ENCODE data around the gene LRP5.

LRP5 gene

DNA sequence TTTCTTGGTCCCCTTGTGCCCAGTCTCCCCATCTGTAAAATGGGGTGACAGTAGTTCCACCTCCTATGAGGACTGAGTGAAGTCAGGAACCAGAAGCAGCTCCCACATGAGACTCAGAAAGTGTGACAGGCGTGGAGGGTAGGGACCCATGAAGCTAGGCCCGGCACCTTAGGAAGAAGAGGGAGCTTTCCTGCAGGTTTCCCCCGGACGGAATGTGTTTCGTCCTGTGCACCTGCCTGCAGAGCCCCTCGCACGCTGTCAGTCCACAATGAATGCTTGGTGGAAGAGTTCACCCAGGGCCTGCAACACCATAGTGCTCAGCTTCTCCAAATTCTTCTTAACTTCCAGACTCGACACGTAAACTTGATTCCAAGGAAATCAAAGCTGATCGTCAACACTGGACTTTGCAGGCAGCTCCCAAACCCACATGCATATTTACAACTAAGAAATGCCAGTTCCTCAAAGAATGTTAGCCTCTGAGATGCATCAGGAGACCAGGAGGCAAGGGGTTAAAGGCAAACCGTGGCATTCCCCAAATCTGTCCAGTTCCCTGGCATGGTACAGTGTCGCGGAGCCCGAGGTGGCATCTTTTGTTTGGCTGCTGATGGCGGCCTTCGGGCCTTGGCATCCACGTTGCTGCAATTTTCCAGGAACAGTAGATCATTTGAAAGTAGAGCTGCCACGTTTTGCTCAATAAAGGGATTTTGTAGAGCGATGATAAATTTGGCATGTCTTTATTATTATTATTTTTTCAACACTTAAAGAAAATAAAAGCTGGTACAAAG, 15.4 kb downstream of the LRP5 start:
- Histone ChIP-seq H3K36me3 (no peaks in the 10 kb centered on the region), H3K27ac (no peak overlapping the region), H3K4me3 (ENCODE audit: low read depth in 1 of 2, low read length in 1 of 2) (no peak overlapping the region), H3K27me3 (peaks cover 8% of the 10 kb centered on the region), H3K4me1 (ENCODE audit: control insufficient read depth in 1 of 2, insufficient read depth in 1 of 2, low read depth in 1 of 2, low read length in 1 of 2) (peaks cover 33 to 37% of the 10 kb centered on the region in 2 experiments), H3K9me3 (no peaks in the 10 kb centered on the region)
- TF ChIP-seq, protein P1, sequence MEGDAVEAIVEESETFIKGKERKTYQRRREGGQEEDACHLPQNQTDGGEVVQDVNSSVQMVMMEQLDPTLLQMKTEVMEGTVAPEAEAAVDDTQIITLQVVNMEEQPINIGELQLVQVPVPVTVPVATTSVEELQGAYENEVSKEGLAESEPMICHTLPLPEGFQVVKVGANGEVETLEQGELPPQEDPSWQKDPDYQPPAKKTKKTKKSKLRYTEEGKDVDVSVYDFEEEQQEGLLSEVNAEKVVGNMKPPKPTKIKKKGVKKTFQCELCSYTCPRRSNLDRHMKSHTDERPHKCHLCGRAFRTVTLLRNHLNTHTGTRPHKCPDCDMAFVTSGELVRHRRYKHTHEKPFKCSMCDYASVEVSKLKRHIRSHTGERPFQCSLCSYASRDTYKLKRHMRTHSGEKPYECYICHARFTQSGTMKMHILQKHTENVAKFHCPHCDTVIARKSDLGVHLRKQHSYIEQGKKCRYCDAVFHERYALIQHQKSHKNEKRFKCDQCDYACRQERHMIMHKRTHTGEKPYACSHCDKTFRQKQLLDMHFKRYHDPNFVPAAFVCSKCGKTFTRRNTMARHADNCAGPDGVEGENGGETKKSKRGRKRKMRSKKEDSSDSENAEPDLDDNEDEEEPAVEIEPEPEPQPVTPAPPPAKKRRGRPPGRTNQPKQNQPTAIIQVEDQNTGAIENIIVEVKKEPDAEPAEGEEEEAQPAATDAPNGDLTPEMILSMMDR (IDR thresholded peaks at IDR 0.05): no peak

DNA sequence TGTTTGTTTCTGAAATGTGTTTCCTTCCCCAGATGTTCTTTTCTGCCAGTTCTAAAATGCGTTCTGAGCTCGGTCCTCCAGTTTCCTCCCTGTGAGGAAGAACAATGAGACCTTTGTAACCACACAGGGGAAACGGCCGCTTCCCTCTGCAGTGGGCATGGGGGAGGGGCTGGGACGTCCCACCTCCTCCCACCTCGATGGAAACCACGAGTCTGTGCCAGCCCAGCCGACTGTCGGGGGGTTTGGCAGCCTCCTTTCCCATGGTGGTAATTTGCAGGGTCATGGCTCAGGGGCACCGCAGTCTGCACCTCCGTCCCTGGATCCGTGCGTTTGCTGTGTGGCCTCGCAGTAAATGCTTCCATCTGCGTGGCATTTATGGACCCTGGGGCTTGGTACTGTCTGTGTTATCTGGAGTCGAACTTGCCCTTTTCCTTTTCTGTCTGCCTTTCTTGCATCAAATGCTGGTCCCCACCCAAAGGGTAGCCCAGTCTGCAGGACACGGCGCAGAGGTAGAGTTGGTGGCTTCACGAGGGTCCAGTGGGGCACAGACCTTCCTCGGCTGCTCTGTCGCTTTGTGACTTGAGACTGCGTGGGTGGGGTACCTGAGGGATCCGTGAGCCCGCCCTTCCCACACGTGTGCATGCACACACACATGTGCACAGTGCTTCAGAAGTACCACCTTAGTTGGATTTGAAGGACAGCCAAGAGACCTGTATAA, 16.1 kb downstream of the LRP5 start:
- peaks cover 8% of the 10 kb centered on the region for H3K27me3 ChIP-seq
- TF ChIP-seq, protein P1 (IDR thresholded peaks at IDR 0.05): no peak
- peaks cover 33 to 37% of the 10 kb centered on the region in 2 experiments for H3K4me1 ChIP-seq (ENCODE audit: control insufficient read depth in 1 of 2, insufficient read depth in 1 of 2, low read depth in 1 of 2, low read length in 1 of 2)
- no peaks in the 10 kb centered on the region for H3K36me3 ChIP-seq
- H3K9me3 ChIP-seq: no peaks in the 10 kb centered on the region
- no peak overlapping the region for H3K27ac ChIP-seq
- no peak overlapping the region for H3K4me3 ChIP-seq (ENCODE audit: low read depth in 1 of 2, low read length in 1 of 2)

DNA sequence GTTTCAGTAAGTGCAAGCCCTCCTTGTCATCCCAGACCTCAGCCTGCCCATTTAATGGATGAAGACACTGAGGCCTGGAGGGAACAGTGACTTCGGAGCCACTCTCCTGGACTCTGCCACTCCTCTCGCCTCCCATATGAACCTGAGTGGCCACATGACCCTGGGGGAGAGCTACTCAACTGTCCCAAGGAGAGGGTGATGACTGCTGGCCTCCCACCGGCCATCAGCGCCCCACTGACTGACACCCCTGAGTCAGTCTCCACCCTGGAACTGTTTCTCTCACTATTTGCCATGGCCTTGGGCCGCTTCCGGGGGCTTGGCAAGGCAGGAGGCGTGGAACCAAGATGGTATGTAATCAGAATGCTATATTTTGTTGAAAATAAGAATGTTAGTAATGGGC, 17.1 kb downstream of the LRP5 start:
- Histone ChIP-seq H3K27ac (no peak overlapping the region), H3K4me1 (ENCODE audit: control insufficient read depth in 1 of 2, insufficient read depth in 1 of 2, low read depth in 1 of 2, low read length in 1 of 2) (peaks cover 33 to 37% of the 10 kb centered on the region in 2 experiments), H3K27me3 (peaks cover 8% of the 10 kb centered on the region), H3K9me3 (no peaks in the 10 kb centered on the region), H3K4me3 (ENCODE audit: low read depth in 1 of 2, low read length in 1 of 2) (no peak overlapping the region), H3K36me3 (no peaks in the 10 kb centered on the region)
- TF ChIP-seq, protein P1 (IDR thresholded peaks at IDR 0.05): no peak

DNA sequence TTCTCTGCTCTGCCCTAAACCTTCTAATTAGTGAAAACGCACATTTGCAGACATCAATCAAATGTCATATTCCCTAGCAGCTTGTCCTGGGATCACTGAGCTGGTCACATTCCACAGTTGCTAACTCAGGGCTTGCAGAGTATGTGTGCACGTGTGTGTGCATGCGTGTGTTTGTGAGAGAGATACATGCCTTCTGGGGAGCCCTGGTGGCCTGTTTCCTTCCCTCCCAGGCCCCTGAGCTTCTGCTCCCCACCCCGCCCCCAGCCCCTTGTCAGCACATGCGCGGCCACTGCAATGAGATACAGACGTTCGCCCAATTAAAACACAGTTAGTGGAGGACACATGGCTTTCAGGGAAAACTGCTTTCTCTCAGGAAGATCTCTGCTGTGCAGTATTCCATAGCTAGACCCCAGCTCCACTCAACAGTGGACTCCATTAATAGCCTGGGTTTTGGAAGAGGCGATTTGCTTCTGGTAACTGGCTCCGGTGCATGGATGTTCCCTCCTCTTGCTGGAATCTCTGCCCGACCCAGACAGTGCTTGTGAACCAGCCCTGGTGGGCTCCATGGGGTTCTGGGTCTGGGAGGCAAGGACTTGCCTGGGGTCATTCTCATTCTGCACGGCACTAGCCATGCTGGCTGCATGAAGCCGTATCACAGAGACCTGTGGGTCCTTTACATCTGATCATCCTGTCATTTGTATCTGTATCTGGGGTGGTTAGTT, 17.7 kb downstream of the LRP5 start:
- Histone ChIP-seq H3K4me3 (ENCODE audit: low read depth in 1 of 2, low read length in 1 of 2) (no peak overlapping the region), H3K36me3 (no peaks in the 10 kb centered on the region), H3K27me3 (peaks cover 8% of the 10 kb centered on the region), H3K9me3 (no peaks in the 10 kb centered on the region), H3K27ac (no peak overlapping the region), H3K4me1 (ENCODE audit: control insufficient read depth in 1 of 2, insufficient read depth in 1 of 2, low read depth in 1 of 2, low read length in 1 of 2) (peaks cover 33 to 37% of the 10 kb centered on the region in 2 experiments)
- TF ChIP-seq, protein P1 (IDR thresholded peaks at IDR 0.05): no peak

DNA sequence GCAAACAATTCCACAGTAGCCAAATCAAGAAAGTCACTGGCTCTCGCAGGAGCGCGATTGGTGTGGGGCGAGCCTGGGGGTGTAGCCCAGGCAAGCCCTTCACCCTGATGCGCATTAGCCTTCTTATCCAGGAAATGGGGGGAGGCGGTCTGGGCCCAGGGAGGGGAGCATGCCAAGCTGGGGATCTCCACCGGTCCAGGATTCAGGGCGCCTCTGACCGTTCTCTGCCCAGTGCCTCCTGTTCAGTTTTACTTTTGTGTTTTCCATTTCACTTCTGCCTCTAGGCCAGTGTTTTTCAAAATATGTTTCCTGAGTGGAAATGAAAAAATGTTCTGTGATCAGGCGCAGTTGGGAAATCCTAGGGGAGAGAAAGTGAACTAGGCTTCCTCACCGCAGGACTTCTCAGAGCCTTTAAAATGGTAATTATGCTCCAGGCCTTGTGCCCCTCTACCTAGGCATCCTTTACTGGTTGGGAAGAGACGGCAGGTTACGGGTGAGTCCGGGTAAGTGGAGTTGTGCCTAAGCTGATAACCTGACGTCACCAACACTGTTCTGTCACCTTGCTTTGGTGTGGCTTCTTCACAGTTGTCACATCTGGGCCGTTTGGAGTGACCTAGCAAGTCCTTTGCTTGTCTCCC, 18.4 kb downstream of the LRP5 start:
- peak overlapping the region in 1 of 2 experiments; percentile 5 for H3K4me3 ChIP-seq (ENCODE audit: low read depth in 1 of 2, low read length in 1 of 2)
- peaks cover 8% of the 10 kb centered on the region for H3K27me3 ChIP-seq
- no peaks in the 10 kb centered on the region for H3K36me3 ChIP-seq
- H3K9me3 ChIP-seq: no peaks in the 10 kb centered on the region
- no peak overlapping the region for H3K27ac ChIP-seq
- TF ChIP-seq, protein P1 (IDR thresholded peaks at IDR 0.05): no peak
- H3K4me1 ChIP-seq (ENCODE audit: control insufficient read depth in 1 of 2, insufficient read depth in 1 of 2, low read depth in 1 of 2, low read length in 1 of 2): peaks cover 33 to 37% of the 10 kb centered on the region in 2 experiments
